Neural cell (in vitro differentiated cells): Measurements from ENCODE around the gene DDX53. TPM values are rescaled to one million over a fixed set of nuclear protein-coding genes. Genes with fewer than 3 reads are reported as not detected.

Experiments
- H2AFZ ChIP-seq: fragments of 200-600, 300-800 bp; sonication (generic), shearing (Covaris generic); 2 replicates; pipeline ENCODE4 v1.6.0; 2014; ENCODE audit warnings: low read depth, mild to moderate bottlenecking, antibody characterized with exemption, low read length, moderate library complexity
- H3F3A ChIP-seq: fragments of 200-600 bp; shearing (Covaris generic); 2 replicates; pipeline ENCODE4 v1.6.1; 2016; ENCODE audit warnings: mild to moderate bottlenecking, moderate library complexity, mixed read lengths, antibody characterized with exemption, low read length; ENCODE audit not compliant: insufficient read depth, poor library complexity, severe bottlenecking
- H3K27ac ChIP-seq: fragments of 200-600, 300-800 bp; sonication (generic), shearing (Covaris generic); 2 replicates; pipeline ENCODE4 v1.5.1; 2014; ENCODE audit warnings: mild to moderate bottlenecking, low read length, moderate library complexity
- H3K27me3 ChIP-seq: fragments of 300-800, 200-600 bp; sonication (generic), shearing (Covaris generic); 2 replicates; pipeline ENCODE4 v1.6.0; 2014; ENCODE audit warnings: mild to moderate bottlenecking, low read depth, low read length, moderate library complexity; ENCODE audit not compliant: insufficient read depth
- H3K36me3 ChIP-seq: fragments of 300-800, 200-600 bp; sonication (generic), shearing (Covaris generic); 2 replicates; pipeline ENCODE4 v1.5.1; 2014; ENCODE audit warnings: mild to moderate bottlenecking, antibody characterized with exemption, low read length, moderate library complexity; ENCODE audit not compliant: insufficient read depth
- H3K4me2 ChIP-seq: fragments of 300-800, 200-600 bp; sonication (generic), shearing (Covaris generic); 2 replicates; pipeline ENCODE4 v1.6.0; 2014; ENCODE audit warnings: mild to moderate bottlenecking, low read length
- H3K4me3 ChIP-seq: fragments of 300-800, 200-600 bp; sonication (generic), shearing (Covaris generic); 2 replicates; pipeline ENCODE4 v1.5.1; 2014; ENCODE audit warnings: mild to moderate bottlenecking, low read length, moderate library complexity
- H3K79me2 ChIP-seq: fragments of 200-600 bp; shearing (Covaris generic); replicated peaks from 2 replicates; pipeline ENCODE4 v1.6.0; 2014; ENCODE audit warnings: mild to moderate bottlenecking, low read length, moderate library complexity; ENCODE audit not compliant: insufficient read depth
- H3K9ac ChIP-seq: fragments of 300-800, 200-600 bp; sonication (generic), shearing (Covaris generic); 2 replicates; pipeline ENCODE4 v1.6.1; 2016; ENCODE audit warnings: mild to moderate bottlenecking, low read length, mixed read lengths
- H3K9me2 ChIP-seq: fragments of 200-600 bp; shearing (Covaris generic); 2 replicates; pipeline ENCODE4 v1.6.1; 2016; ENCODE audit warnings: mild to moderate bottlenecking, low read length, mixed read lengths; ENCODE audit not compliant: insufficient read depth
- H3K9me3 ChIP-seq: fragments of 200-600, 300-800 bp; sonication (generic), shearing (Covaris generic); 2 replicates; pipeline ENCODE4 v1.6.1; 2016; ENCODE audit warnings: mild to moderate bottlenecking, mixed run types, low read length, moderate library complexity, mixed read lengths
- H4K20me1 ChIP-seq: fragments of 200-600 bp; shearing (Covaris generic); 2 replicates; pipeline ENCODE4 v1.6.1; 2016; ENCODE audit warnings: mild to moderate bottlenecking, mixed run types; ENCODE audit not compliant: insufficient read depth
- CTCF ChIP-seq: fragments of 450-650 bp; IDR thresholded peaks from 2 replicates; pipeline ENCODE4 v1.5.1; 2014; ENCODE audit warnings: antibody characterized with exemption, mild to moderate bottlenecking, moderate library complexity; ENCODE audit not compliant: poor library complexity, severe bottlenecking
- EP300 ChIP-seq: fragments of 450-650 bp; conservative IDR thresholded peaks from 2 replicates; pipeline ENCODE4 v1.6.1; 2014; ENCODE audit warnings: antibody characterized with exemption, mild to moderate bottlenecking, moderate library complexity; ENCODE audit not compliant: poor library complexity, severe bottlenecking
- EZH2 ChIP-seq: fragments of 200-600, 300-800 bp; shearing (Covaris generic), sonication (generic); IDR thresholded peaks from 2 replicates; pipeline ENCODE4 v1.6.1; 2014; ENCODE audit warnings: antibody characterized with exemption, low read length, borderline replicate concordance, mild to moderate bottlenecking; ENCODE audit not compliant: insufficient read depth, poor library complexity, severe bottlenecking
- MXI1 ChIP-seq: fragments of 450-650 bp; conservative IDR thresholded peaks from 2 replicates; pipeline ENCODE4 v1.6.1; 2014; ENCODE audit warnings: antibody characterized with exemption, mild to moderate bottlenecking; ENCODE audit not compliant: poor library complexity, severe bottlenecking
- POLR2AphosphoS5 ChIP-seq: IDR thresholded peaks from 2 replicates; pipeline ENCODE4 v1.6.1; 2012
- RAD21 ChIP-seq: fragments of 450-650 bp; conservative IDR thresholded peaks from 2 replicates; pipeline ENCODE4 v1.6.1; 2014; ENCODE audit warnings: antibody characterized with exemption, mild to moderate bottlenecking, moderate library complexity
- REST ChIP-seq: IDR thresholded peaks from 2 replicates; pipeline ENCODE4 v1.6.1; 2012; ENCODE audit warnings: borderline replicate concordance
- SMC3 ChIP-seq: fragments of 450-650 bp; conservative IDR thresholded peaks from 2 replicates; pipeline ENCODE4 v1.6.1; 2014; ENCODE audit warnings: antibody characterized with exemption, mild to moderate bottlenecking, moderate library complexity; ENCODE audit not compliant: poor library complexity
- TAF1 ChIP-seq: IDR thresholded peaks from 2 replicates; pipeline ENCODE4 v1.6.1; 2012; ENCODE audit warnings: low read depth
- polyA plus RNA-seq: library from polyadenylated mRNA; depleted of rRNA; stranded (reverse); fragments of >200 nt; gene quantifications from 2 replicates; pipeline ENCODE4 v1.2.3, GENCODE V29; 2014

Gene DDX53
- polyA plus RNA-seq, 1 donor from 2014 or later = not detected

- no peaks in the 10 kb centered on the region for H3F3A ChIP-seq
- H4K20me1 ChIP-seq = no peaks in the 10 kb centered on the region
- H3K9ac ChIP-seq = no peak overlapping the region
- H3K4me3 ChIP-seq = no peak overlapping the region
- H3K27me3 ChIP-seq = no peaks in the 10 kb centered on the region
- no peaks in the 10 kb centered on the region for H3K9me3 ChIP-seq
- H3K4me2 ChIP-seq = no peak overlapping the region
- no peaks in the 10 kb centered on the region for H3K36me3 ChIP-seq
- no peaks in the 10 kb centered on the region for H3K9me2 ChIP-seq
- H3K27ac ChIP-seq = no peak overlapping the region
- H3K79me2 ChIP-seq = no peaks in the 10 kb centered on the region
- TF ChIP-seq EP300 = no peak
- no peak for TF ChIP-seq TAF1
- TF ChIP-seq RAD21 = no peak
- TF ChIP-seq POLR2AphosphoS5 = no peak
- TF ChIP-seq REST = no peak
- TF ChIP-seq CTCF = no peak
- no peak for TF ChIP-seq EZH2
- TF ChIP-seq SMC3 = no peak
- no peak for TF ChIP-seq MXI1
- no peak overlapping the region for H2AFZ ChIP-seq
Measured at GRCh38 chrX:22970861-22971260, 28.9 kb upstream of the DDX53 start.

- Histone ChIP-seq H3K9ac (no peak overlapping the region), H4K20me1 (no peaks in the 10 kb centered on the region), H3K27ac (no peak overlapping the region), H3K4me3 (no peak overlapping the region), H3K9me2 (no peaks in the 10 kb centered on the region), H3K9me3 (no peaks in the 10 kb centered on the region), H3F3A (no peaks in the 10 kb centered on the region), H2AFZ (no peak overlapping the region), H3K79me2 (no peaks in the 10 kb centered on the region), H3K4me2 (no peak overlapping the region), H3K36me3 (no peaks in the 10 kb centered on the region), H3K27me3 (no peaks in the 10 kb centered on the region)
- no peak for TF ChIP-seq REST
- no peak for TF ChIP-seq EP300
- TF ChIP-seq EZH2 = no peak
- no peak for TF ChIP-seq SMC3
- no peak for TF ChIP-seq MXI1
- TF ChIP-seq POLR2AphosphoS5 = no peak
- no peak for TF ChIP-seq RAD21
Measured at GRCh38 chrX:22974616-22975015, 25.1 kb upstream of the DDX53 start.
